ENCODE results near the gene ADGRL3.

ADGRL3 gene

DNA sequence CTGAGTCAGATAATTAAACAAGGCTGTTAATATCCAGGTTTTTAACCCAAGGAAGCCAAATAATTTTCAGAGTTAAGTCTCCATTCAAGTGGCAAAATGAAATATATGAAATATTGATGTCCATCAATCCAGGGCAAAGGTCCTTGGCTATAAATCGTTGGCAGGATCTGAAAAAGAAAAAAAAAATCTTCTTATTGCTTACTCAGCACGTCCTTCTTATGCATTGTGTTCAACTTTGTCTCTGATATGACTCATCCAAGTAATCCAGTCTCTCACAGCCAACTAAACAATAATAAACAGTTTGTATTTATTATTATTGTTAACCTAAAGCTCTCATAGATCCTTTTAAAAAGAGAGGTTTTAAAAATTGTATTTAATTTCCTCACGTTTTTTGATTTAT is 851.2 kb downstream of the ADGRL3 start:
- DNase-seq, result no peak

DNA sequence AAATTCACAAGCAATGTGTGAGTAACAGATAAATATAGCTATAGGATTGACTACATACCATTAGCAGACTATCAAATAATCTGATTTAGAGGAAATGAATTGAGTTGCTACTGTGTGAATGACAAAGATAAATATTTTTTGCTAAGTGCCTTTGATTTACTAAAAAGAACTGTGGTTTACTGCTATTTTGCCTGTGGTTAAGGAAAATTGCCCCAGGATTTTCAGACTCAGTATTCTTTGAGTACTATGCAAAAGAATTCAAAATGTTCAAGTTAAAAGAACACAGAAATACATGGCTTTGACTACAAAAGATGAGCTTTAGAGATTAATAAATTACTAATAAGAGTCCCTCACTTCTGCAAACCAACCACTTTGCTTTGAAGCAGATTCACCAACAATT is 853.8 kb downstream of the ADGRL3 start:
- no peak for DNase-seq

DNA sequence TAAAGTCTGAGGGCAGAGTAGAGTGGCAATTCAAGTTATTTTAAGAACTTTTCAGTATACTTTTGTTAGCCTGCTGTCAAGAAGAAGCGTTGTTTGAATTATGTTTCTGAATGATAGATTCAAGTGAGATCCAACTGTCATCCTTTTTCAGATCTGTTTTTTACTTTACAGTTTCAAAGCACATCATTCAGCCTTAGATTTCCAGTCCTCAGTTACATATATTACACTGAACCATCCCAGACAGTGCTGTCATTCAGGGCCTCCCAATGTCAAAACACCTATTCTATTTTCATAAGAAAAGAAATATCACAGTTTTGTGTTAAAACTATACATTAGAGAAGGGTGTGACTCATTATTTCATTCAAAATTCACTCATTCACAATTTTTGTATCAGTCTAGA is 856.9 kb downstream of the ADGRL3 start:
- no peak for DNase-seq

DNA sequence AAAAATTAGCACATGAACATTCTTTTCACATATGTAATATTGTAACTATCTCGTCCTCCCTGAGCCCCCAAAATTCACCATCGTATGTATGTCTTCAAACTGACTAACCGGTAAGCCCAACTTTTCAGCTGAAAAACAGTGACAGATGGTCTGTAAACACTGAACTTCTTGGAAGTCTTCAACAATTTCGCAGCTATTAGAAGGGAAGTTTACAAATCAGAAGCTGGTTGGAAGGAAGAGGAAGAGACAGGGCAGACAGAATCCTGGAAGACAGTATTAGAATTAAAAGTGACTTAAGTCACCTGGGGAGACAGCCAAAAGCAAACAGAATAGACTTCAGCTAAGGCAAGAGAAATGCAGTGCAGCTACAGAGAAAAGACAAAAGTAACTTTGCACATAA is 858.4 kb downstream of the ADGRL3 start:
- no peak for DNase-seq

DNA sequence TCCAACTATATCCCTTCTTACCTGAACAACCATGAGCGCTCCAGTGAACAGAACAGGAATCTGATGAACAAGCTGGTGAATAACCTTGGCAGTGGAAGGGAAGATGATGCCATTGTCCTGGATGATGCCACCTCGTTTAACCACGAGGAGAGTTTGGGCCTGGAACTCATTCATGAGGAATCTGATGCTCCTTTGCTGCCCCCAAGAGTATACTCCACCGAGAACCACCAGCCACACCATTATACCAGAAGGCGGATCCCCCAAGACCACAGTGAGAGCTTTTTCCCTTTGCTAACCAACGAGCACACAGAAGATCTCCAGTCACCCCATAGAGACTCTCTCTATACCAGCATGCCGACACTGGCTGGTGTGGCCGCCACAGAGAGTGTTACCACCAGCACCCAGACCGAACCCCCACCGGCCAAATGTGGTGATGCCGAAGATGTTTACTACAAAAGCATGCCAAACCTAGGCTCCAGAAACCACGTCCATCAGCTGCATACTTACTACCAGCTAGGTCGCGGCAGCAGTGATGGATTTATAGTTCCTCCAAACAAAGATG is 870.2 kb downstream of the ADGRL3 start:
- no peak for DNase-seq

DNA sequence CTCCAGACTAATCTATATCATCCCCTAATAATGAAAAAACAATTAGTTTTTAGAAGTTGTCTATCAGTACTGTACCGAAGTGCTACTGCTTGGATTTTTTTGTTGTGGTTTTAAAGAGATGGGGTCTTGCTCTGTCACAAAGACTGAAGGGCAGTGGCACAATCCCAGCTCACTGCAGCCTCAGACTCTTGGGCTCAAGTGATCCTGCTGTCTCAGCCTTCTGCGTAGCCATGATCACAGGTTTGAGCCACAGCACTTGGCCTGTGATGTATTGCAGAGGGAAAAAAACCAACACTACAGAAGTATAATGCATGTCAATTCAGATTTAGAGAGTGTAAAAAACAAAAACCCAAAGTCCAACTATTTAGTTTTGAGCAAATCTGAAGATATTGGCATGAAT is 875.0 kb downstream of the ADGRL3 start:
- no peak for DNase-seq

DNA sequence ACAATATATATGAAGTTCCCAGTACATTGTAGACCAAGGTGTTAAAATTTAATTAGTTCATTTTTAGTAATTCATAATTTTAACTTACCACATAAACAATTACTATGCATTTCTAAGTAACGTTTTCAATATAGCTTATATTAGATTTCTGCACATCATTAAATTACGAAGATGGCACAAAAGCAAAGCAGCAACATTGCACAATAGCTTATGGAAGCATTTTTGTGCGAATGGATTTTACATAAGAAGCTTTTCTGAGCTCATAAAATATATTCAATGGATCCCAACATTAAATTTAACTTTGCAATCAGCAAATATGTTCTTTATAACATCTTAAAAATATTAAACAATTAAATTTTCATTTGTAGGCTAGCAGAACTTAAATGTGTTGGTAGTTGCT is 875.4 kb downstream of the ADGRL3 start:
- no peak for DNase-seq

DNA sequence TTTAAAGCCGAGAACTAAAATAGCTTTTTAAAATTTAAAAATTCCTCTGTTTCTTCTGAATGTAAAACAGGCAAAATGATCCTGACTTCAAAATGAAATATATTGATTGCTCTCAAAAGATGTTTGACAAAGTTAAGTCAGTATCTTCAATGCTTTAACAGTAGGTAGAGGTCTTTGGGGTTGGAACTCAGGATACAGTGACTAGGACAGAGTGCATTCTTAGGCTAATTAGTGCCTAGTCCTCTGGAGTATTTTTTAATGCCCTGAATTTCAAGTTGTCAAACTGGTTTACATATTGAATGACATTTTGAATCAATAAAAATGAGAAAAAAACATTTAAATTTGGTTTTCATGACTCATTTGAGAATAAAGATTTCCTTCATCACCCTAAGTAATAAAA is 877.3 kb downstream of the ADGRL3 start:
- no peak for DNase-seq

DNA sequence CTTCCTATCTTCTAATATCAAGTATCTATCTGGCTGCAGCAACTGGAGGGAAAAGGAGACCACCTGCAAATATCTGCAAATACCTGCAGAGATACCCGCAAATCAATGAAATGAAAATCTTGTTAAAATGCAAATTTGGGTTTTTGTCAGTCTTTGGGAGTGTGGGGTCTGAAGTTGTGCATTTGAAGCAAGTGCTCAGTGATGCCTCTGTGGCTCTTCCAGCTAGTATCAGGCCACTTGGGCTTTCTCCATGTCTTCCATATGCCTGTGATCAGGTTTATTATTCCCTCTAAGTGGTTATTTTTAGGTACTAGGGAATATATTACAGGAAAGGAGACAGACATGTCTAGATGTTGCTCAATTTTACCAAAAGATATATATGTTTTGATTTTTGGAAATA is 880.3 kb downstream of the ADGRL3 start:
- DNase-seq, result no peak

DNA sequence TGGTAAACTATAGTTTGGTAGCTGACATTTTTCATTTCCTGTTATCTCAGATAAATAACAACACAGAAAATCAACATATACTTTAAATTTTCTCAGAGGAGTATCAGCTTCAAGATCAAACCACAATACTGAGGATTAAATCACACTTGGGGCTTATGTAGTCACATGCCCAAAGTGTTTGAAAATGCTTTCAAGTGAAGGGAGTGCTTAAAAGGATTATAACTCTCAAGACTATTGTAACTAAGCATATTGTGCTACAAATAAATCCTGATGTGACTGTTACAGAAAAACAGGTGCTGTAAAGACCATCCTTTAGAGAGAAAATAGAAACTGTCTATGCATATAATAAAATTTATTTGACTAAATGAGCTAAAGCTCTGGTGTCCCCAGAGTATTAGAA is 887.6 kb downstream of the ADGRL3 start:
- no peak for DNase-seq

DNA sequence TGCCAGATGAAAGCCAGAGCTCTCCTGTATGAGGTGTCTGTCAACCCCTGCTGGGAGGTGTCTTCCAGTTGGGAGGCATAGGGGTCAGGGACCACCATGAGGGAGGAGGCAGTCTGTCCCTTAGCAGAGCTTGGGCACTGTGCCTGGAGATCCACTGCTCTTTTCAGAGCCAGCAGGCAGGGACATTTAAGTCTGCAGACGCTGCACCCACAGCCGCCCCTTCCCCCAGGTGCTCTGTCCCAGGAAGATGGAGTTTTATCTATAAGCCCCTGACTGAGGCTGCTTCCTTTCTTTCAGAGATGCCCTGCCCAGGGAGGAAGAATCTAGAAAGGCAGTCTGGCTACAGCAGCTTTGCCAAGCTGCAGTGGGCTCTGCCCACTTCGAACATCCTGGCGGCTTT is 893.6 kb downstream of the ADGRL3 start:
- no peak for DNase-seq

DNA sequence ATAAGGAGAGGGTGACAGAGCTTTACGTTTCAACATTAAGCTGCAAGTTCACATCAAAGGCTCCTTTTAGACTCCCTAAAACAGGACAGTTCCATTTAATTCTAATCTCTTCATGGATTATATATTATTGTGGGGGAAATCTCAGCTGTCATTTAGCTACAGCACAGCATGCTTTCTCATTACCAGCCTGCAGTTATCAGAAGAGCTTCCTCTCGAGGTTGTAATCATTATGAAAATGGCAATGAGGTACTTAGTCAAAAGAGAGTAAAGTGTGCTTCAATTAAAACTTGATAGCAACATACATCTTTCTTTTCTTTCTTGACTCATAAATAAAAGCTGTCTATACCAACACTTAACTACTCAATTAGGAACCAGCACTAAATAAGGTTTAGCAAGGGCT is 896.8 kb downstream of the ADGRL3 start:
- no peak for DNase-seq

DNA sequence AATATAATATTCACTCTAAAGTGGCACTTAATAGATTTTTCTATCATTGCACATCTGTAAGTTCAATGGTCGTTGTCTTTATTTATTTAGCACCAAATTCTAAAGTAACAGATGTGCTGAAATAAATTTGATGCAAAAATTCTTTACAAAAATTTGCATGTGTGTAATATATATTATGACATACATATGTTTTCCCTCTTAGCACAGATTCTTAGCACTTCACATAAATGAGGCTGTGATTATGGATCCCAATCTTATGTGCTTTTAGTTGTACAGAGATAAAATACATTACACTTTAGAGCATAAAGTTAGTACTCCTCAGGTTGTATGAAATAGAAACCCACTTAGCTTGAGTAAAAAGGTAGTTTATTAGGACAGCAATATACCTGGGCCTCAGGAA is 915.1 kb downstream of the ADGRL3 start:
- DNase-seq, result no peak

DNA sequence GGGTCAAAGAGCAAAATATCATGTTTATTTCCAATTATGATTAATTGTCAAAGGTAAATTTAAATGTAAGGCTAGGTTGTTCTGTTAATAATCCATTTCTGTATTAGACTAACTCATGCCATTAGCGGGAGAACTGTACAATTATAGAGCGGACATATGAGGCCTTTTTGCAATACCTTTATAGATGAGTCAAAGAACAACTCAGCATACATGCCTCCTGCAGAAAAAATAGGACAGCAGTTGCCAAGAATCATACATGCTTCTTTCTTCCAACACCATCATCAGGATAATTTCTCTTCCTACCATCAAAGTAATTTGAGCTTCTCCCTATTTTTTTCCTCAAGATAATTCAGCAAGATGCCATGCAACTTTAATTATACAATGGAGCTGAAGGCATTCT is 917.8 kb downstream of the ADGRL3 start:
- DNase-seq, result no peak

DNA sequence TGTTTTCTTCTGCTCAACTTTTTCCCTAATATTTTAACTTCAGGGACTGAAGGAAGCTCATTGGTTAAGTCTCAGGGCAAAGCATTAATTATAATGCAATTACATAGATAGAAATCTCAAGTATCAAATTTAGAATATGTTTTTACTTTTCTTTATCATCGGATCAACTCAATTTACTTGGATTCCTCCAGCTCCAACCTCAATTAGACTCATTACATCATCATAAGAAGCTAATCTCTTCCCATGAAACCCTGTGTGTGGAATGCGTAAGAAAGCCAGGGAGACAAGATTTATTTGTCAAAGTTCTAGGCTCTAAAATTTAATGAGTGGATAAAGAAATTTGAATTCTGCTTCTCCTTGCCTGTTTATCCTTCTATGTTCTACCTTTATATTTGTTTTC is 918.4 kb downstream of the ADGRL3 start:
- no peak for DNase-seq

DNA sequence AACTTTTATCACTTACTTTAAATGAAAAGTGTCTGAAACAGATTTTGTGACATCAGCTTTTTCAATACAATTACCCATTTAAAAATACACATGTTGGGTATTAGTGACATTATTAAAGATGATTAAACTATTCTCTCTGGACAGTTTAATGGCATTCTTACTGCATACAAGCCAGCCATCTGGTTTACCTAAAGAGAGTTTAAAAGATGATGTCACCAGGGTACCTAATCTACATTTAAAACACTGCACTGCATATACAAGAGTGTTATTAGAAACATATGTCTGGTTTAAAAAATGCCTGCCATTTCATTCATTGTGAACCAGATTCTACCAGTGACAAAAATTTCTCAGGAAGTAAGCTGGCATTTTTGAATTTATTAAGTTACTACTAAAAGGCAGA is 919.1 kb downstream of the ADGRL3 start:
- no peak for DNase-seq

DNA sequence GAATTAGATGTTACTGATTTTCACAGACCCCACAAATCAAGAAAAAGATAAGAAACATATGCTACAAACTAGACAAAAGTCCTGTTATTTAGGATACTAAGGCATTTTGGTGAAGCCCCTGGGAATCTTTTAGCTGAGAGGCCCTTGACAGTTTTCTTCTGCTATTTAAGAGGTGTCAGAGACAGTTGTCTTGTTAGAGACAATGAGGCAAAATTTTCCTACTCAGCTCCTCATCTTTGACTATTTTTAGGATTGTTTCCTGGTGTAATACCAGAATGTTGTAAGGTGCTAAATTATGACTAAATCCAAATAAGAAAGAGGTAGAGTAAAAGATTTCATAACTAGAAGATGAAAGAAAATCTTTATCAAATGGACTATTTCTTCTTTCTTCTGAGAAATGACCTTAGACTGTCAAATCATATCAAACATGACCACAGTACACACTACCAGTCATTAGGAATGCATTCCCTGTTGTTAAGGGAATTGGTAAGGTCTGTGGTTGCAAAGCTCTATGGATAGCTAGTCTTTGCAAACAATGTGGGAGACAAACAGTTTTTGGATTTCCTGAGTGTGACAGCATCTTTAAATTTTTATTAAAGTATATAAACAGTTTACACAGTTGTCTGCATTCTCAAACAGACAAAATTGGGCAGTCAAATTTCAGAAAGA is 926.1 kb downstream of the ADGRL3 start:
- DNase-seq, result no peak

Data from GDM1 (cell line).